Endometrial microvascular endothelial cells (primary cell): ENCODE measurements around the gene DNMT3L. TPM values are rescaled to one million over a fixed set of nuclear protein-coding genes. Genes with fewer than 3 reads are reported as not detected.
"Not testable (repeated sequence)": the region's sequence is repeated elsewhere in the genome, so short reads cannot be mapped to it uniquely, and the experiment has no call there.

Experiments used
- in situ Hi-C: cut with HindIII; loops from 2 replicates; pipeline ENCODE4 v1.10.0; 2017; ENCODE audit warnings: low sequenced_read_pairs, low pct_unique_long_range_greater_than_20kb; ENCODE audit errors: inconsistent ontology term
- total RNA-seq: library from RNA; depleted of rRNA; stranded (reverse); fragments of >200 nt; gene quantifications from one replicate; pipeline ENCODE4 v1.2.3, GENCODE V29; 2015; ENCODE audit errors: inconsistent ontology term

The DNMT3L gene
- not detected for total RNA-seq

- in situ Hi-C loops, result no loop called here
Observed at GRCh38 chr21:44261675-44262295, at the start of gene DNMT3L. Gene DNMT3L, minus strand, starts transcription at chr21:44261897. Its CDS starts 638 bp downstream, at chr21:44261259.

GRCh38 chr21:44310628-44311507 is 49.2 kb upstream of the DNMT3L start:
- in situ Hi-C loops, result no loop called here

GRCh38 chr21:44306936-44307704 is 45.4 kb upstream of the DNMT3L start:
- in situ Hi-C loops, result no loop called here

GRCh38 chr21:44305691-44306090 is 44.0 kb upstream of the DNMT3L start:
- in situ Hi-C loops, result no loop called here

- in situ Hi-C loops, result no loop called here
Observed at GRCh38 chr21:44304877-44305293, 43.2 kb upstream of the DNMT3L start.

- in situ Hi-C loops, result no loop called here
Observed at GRCh38 chr21:44304011-44304616, 42.4 kb upstream of the DNMT3L start.

GRCh38 chr21:44303490-44303981 is 41.8 kb upstream of the DNMT3L start:
- in situ Hi-C loops, result no loop called here

- in situ Hi-C loops, result not testable (repeated sequence)
Observed at GRCh38 chr21:44302573-44303401, 41.1 kb upstream of the DNMT3L start.

- in situ Hi-C loops, result no loop called here
Observed at GRCh38 chr21:44301961-44302406, 40.3 kb upstream of the DNMT3L start.

GRCh38 chr21:44301141-44301540 is 39.4 kb upstream of the DNMT3L start:
- in situ Hi-C loops, result no loop called here

GRCh38 chr21:44300262-44300959 is 38.7 kb upstream of the DNMT3L start:
- in situ Hi-C loops, result no loop called here

- in situ Hi-C loops, result no loop called here
Observed at GRCh38 chr21:44299458-44300261, 38.0 kb upstream of the DNMT3L start, which contains the start of gene PFKL. Gene PFKL, plus strand, starts transcription at chr21:44300053. Its CDS starts 53 bp downstream, at chr21:44300106.

GRCh38 chr21:44299085-44299457 is 37.4 kb upstream of the DNMT3L start:
- in situ Hi-C loops, result no loop called here

GRCh38 chr21:44298301-44298700 is 36.6 kb upstream of the DNMT3L start:
- in situ Hi-C loops, result no loop called here

- in situ Hi-C loops, result no loop called here
Observed at GRCh38 chr21:44297525-44298290, 36.0 kb upstream of the DNMT3L start.

- in situ Hi-C loops, result no loop called here
Observed at GRCh38 chr21:44296916-44297315, 35.2 kb upstream of the DNMT3L start.
